Spleen (tissue), 11 donors: Measurements from ENCODE around the gene FSHR. TPM values are rescaled to one million over a fixed set of nuclear protein-coding genes. Genes with fewer than 3 reads are reported as not detected.

Source experiments
- DNase-seq: peaks from one replicate; pipeline ENCODE4 v3.0.0-alpha.2; 2020
- H3K27ac ChIP-seq, 8 donors: fragments of 200-600 bp; sonication (generic) in 7 of 8; 1 replicate in 4 of 8; 2 replicates in 4 of 8; pipeline versions ENCODE4 v1.5.0 to v1.8.0; 2016 to 2021; ENCODE audit warnings: inconsistent platforms in 4 of 8, mild to moderate bottlenecking in 4 of 8, moderate library complexity in 1 of 8
- H3K27me3 ChIP-seq, 7 donors: fragments of 200-600 bp; sonication (generic) in 6 of 7; replicated peaks in 1 of 7; 1 replicate in 4 of 7; 2 replicates in 3 of 7; pipeline versions ENCODE4 v1.5.0 to v1.8.0; 2016 to 2021; ENCODE audit warnings: inconsistent platforms in 3 of 7, mild to moderate bottlenecking in 1 of 7
- H3K36me3 ChIP-seq, 6 donors: fragments of 200-600 bp; sonication (generic) in 5 of 6; 1 replicate in 4 of 6; 2 replicates in 2 of 6; pipeline versions ENCODE4 v1.5.0 to v1.8.0; 2016 to 2021; ENCODE audit warnings: inconsistent platforms in 2 of 6
- H3K4me1 ChIP-seq, 6 donors: fragments of 200-600 bp; sonication (generic) in 5 of 6; 1 replicate in 3 of 6; 2 replicates in 3 of 6; pipeline versions ENCODE4 v1.5.0 to v1.8.0; 2016 to 2021; ENCODE audit warnings: inconsistent platforms in 3 of 6
- H3K4me3 ChIP-seq, 8 donors: fragments of 200-600 bp; sonication (generic) in 7 of 8; 1 replicate in 4 of 8; 2 replicates in 4 of 8; pipeline versions ENCODE4 v1.5.0 to v1.8.0; 2016 to 2021; ENCODE audit warnings: inconsistent platforms in 4 of 8, mild to moderate bottlenecking in 4 of 8, moderate library complexity in 2 of 8
- H3K9me3 ChIP-seq, 8 donors: fragments of 200-600 bp; sonication (generic) in 7 of 8; 1 replicate in 4 of 8; 2 replicates in 4 of 8; pipeline versions ENCODE4 v1.5.0 to v1.8.0; 2016 to 2021; ENCODE audit warnings: inconsistent platforms in 4 of 8
- CTCF ChIP-seq, 11 experiments: fragments of 200-600 bp in 7 of 11; fragments of 450-650 bp in 4 of 11; sonication (generic) in 4 of 11; IDR thresholded peaks in 8 of 11; conservative IDR thresholded peaks in 3 of 11; 1 replicate in 7 of 11; 2 replicates in 4 of 11; pipeline versions ENCODE4 v1.4.0 to v1.8.0; 2016 to 2021; ENCODE audit warnings: antibody characterized with exemption in 11 of 11, inconsistent platforms in 4 of 11, mild to moderate bottlenecking in 1 of 11
- POLR2A ChIP-seq, 3 donors: fragments of 450-650 bp; IDR thresholded peaks; one replicate each; pipeline ENCODE4 v1.5.1; 2017; ENCODE audit warnings: antibody characterized with exemption in 3 of 3, mild to moderate bottlenecking in 1 of 3
- POLR2AphosphoS5 ChIP-seq, 3 donors: sonication (generic); formaldehyde crosslinking; IDR thresholded peaks; one replicate each; pipeline ENCODE4 v1.5.1; 2017; ENCODE audit warnings: antibody characterized with exemption in 3 of 3
- WGBS, 5 donors: extraction: QIAGEN DNeasy Blood & Tissue Kit in 3 of 5; methylation state at CpG; one replicate each; pipeline versions ENCODE4 v1.1.5 to v1.1.7; 2013 to 2018; 5-methylcytosine and 5-hydroxymethylcytosine counted together
- intact Hi-C: fragments of 100-400 bp; cut with DNase I; formaldehyde crosslinking; loops from one replicate; pipeline ENCODE4 v1.15.0; 2023; ENCODE audit warnings: low total_unique reads
- microRNA-seq, 3 donors: library from miRNA; unstranded; fragments of <30 nt; microRNA quantifications; one replicate each; pipeline versions ENCODE4 to v1.1.0, GENCODE V29; 2019 to 2020
- polyA plus RNA-seq, 3 donors: library from polyadenylated mRNA; stranded (reverse); fragments of 200-250 nt; gene quantifications; one replicate each; pipeline ENCODE4 v1.2.1, GENCODE V29; 2013
- small RNA-seq, 4 donors: library from RNA; depleted of rRNA; stranded (forward); fragments of <200 nt; gene quantifications; one replicate each; pipeline ENCODE3, GENCODE V24; 2016
- total RNA-seq, 7 donors: library from RNA; depleted of rRNA in 3 of 7; stranded (reverse); fragments of >200 nt in 3 of 7; fragmentation: NEBNext Ultra II Directional in 4 of 7; extraction: Animal tissue kit (Norgen Biotek cat#: 25700) in 4 of 7; gene quantifications; one replicate each; pipeline versions ENCODE4 v1.1.0 to v1.2.1, GENCODE V29; 2016 to 2021
- donor health status: healthy with polysubstance abuse.
- donor health status: DM: no; HTN: no; CAD: no; lungs with moderate emphysema.
- donor health status: DM: no; HTN: no; CAD: no.
- donor health status: Bipolar disorder and iron deficiency.
- donor health status: healthy.
- donor health status: DM: no; HTN: no; CAD: no.
- donor health status: DM: yes; HTN: yes; CAD: no.

FSHR gene
- total and polyA plus RNA-seq, 10 donors, result 0.03 TPM; not detected in 9

DNA sequence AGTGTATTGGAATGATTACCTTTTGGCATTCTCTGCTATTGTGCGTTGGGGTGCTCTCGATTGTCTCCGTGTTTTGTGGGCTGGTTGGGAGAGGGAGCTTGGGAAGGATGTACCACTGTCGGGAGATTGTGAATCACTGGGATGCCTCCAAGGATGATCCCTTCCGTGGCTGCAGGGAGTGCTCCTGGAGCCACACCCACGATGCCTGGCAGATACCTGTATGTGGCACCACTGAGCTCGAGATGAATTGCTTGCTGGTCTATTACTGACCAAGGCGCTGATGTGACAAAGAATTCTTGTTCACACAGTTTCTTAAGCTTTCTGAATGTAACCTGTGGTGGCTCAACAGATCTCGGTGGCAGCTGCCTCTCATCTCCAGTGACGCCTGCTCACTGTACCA, 239.1 kb downstream of the FSHR start:
- WGBS, 5 donors, result 74 to 83% (median 83%) methylated on average over 10 of the region's 10 CpGs

GRCh38 chr2:48914477-48915089, 239.7 kb downstream of the FSHR start:
- Histone ChIP-seq H3K4me3 (no peak overlapping the region), H3K36me3 (no peaks in the 10 kb centered on the region), H3K4me1 (no peaks in the 10 kb centered on the region), H3K9me3 (peaks cover 0 to 9% (median 2%) of the 10 kb centered on the region in 8 donors), H3K27ac (no peak overlapping the region), H3K27me3 (no peaks in the 10 kb centered on the region)
- DNase-seq, result no peak
- intact Hi-C loops, result no loop called here
- 18 to 29% (median 21%) methylated on average over 1 of the region's 1 CpG for WGBS, 5 donors
- no peak for TF ChIP-seq CTCF (IDR thresholded peaks at IDR 0.05 in 8 of 11, conservative IDR thresholded peaks at IDR 0.05 in 3 of 11)
- no peak for TF ChIP-seq POLR2AphosphoS5 (IDR thresholded peaks at IDR 0.05)
- TF ChIP-seq POLR2A (IDR thresholded peaks at IDR 0.05), result no peak

More for the DNA sequence above, 239.1 kb downstream of the FSHR start:
- no peaks in the 10 kb centered on the region for H3K27me3 ChIP-seq
- peaks cover 0 to 9% (median 2%) of the 10 kb centered on the region in 8 donors for H3K9me3 ChIP-seq
- intact Hi-C loops, result no loop called here
- TF ChIP-seq CTCF (IDR thresholded peaks at IDR 0.05 in 8 of 11, conservative IDR thresholded peaks at IDR 0.05 in 3 of 11), result no peak
- H3K27ac ChIP-seq, result no peak overlapping the region
- no peaks in the 10 kb centered on the region for H3K4me1 ChIP-seq
- H3K36me3 ChIP-seq, result no peaks in the 10 kb centered on the region
- H3K4me3 ChIP-seq, result no peak overlapping the region
- DNase-seq, result no peak

Small RNAs within 50 kb of the gene (microRNA-seq; reads per million reads assigned to microRNA genes)
- 0 to 1.1 (median 0.70) reads per million in 3 donors for gene MIR548BA

Small RNAs within 50 kb of the gene (small RNA-seq; reads per million reads assigned to genes)
- 0 reads per million in 4 donors for gene MIR548BA
